HL-60/S4 treated with phorbol 12-myristate 13-acetate at 8.2 ng/mL for 4 days and 3 days (cell line): ENCODE results near the gene PPP2R3B.
"Not testable (repeated sequence)": the region's sequence is repeated elsewhere in the genome, so short reads cannot be mapped to it uniquely, and the experiment has no call there.

Experiments
- in situ Hi-C: fragments of 300-500 bp; cut with MboI; formaldehyde crosslinking; loops from 2 replicates; pipeline ENCODE4 v1.15.0; 2022; ENCODE audit warnings: low sequenced_read_pairs

The PPP2R3B gene

GRCh38 chrX:320126-320783 is 66.5 kb downstream of the PPP2R3B start:
- in situ Hi-C loops = no loop called here

- in situ Hi-C loops = no loop called here
These were observed 67.1 kb downstream of the PPP2R3B start for GRCh38 chrX:319579-320125.

- in situ Hi-C loops = no loop called here
These were observed 67.7 kb downstream of the PPP2R3B start, which contains the start of gene GTPBP6 for GRCh38 chrX:318739-319578. Gene GTPBP6 (minus strand): TSS chrX:318796. CDS start chrX:318787, 9 bp downstream.

- in situ Hi-C loops = no loop called here
These were observed 68.5 kb downstream of the PPP2R3B start for GRCh38 chrX:318068-318738.

GRCh38 chrX:317424-318067 is 69.2 kb downstream of the PPP2R3B start:
- in situ Hi-C loops = no loop called here

GRCh38 chrX:316351-317325 is 70.1 kb downstream of the PPP2R3B start:
- in situ Hi-C loops = no loop called here

- in situ Hi-C loops = no loop called here
These were observed 71.7 kb downstream of the PPP2R3B start for GRCh38 chrX:314781-315595.

- in situ Hi-C loops = no loop called here
These were observed 72.7 kb downstream of the PPP2R3B start for GRCh38 chrX:314049-314448.

GRCh38 chrX:313546-313945 is 73.2 kb downstream of the PPP2R3B start:
- in situ Hi-C loops = no loop called here

- in situ Hi-C loops = no loop called here
These were observed 73.9 kb downstream of the PPP2R3B start for GRCh38 chrX:312621-313331.

GRCh38 chrX:311156-312129 is 75.3 kb downstream of the PPP2R3B start:
- in situ Hi-C loops = no loop called here

- in situ Hi-C loops = no loop called here
These were observed 76.0 kb downstream of the PPP2R3B start for GRCh38 chrX:310621-311155.

- in situ Hi-C loops = no loop called here
These were observed 77.7 kb downstream of the PPP2R3B start for GRCh38 chrX:308821-309520.

- in situ Hi-C loops = no loop called here
These were observed 79.2 kb downstream of the PPP2R3B start for GRCh38 chrX:307261-308111.

- in situ Hi-C loops = not testable (repeated sequence)
These were observed 80.0 kb downstream of the PPP2R3B start for GRCh38 chrX:306614-307251.
